Measurements from ENCODE around the gene UFL1. TPM values are rescaled to one million over a fixed set of nuclear protein-coding genes. Genes with fewer than 3 reads are reported as not detected.

UFL1 gene
- total and polyA plus RNA-seq, 2 donors from 2014 or later = 8.0 to 27.5 TPM

DNA sequence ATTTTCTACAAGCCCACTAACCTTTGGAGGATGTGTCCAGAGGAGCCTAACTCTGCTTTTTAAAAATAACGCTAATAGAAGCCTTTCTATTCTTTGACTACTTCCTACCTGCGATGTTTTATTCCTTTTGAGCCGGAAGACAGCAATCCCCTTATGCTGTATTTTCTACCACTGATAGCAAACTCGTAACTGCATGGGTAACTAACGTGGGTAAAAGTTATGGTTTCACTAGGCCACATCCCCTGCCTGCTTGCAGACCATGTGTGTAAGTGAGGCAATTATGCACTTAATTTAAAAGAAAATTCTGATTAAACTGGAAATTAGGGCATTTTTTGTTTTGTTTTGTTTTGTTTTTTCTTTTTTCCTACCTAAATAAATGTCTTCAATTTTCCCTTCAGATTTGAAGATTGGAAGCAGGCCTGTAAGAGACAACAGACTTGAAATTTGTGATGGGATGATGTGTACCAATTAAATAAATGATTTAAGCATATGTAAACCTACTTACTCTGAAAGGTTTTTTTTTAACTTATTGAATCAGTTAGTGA lies 931 bp downstream of the UFL1 start:
- H3K9ac ChIP-seq (ENCODE audit: low read length in 3 of 3) = peak overlapping the region; percentile 86 to 100 (median 90)
- FAIRE-seq = peak; percentile 11
- DNase-seq = peak in 1 of 5 donors; percentile 51
- peak overlapping the region; percentile 96 to 98 (median 97) for H3K4me3 ChIP-seq (ENCODE audit: low read length in 3 of 3)
- H3K4me1 ChIP-seq (ENCODE audit: control insufficient read depth in 2 of 3, insufficient read depth in 2 of 3, low read depth in 1 of 3, low read length in 3 of 3) = peaks cover 0 to 12% (median 2%) of the 10 kb centered on the region in 3 donors
- intact Hi-C loops (cut with DNase I) = no loop called here
- H3K36me3 ChIP-seq (ENCODE audit: control insufficient read depth in 2 of 3, insufficient read depth in 3 of 3, low read length in 3 of 3) = peaks cover 0 to 2% (median 0%) of the 10 kb centered on the region in 3 donors
- no peaks in the 10 kb centered on the region for H3K9me3 ChIP-seq (ENCODE audit: control insufficient read depth in 2 of 3, insufficient read depth in 1 of 3, low read length in 3 of 3)
- no peaks in the 10 kb centered on the region for H3K27me3 ChIP-seq (ENCODE audit: control insufficient read depth, insufficient read depth, low read length)
- TF ChIP-seq, protein P1, sequence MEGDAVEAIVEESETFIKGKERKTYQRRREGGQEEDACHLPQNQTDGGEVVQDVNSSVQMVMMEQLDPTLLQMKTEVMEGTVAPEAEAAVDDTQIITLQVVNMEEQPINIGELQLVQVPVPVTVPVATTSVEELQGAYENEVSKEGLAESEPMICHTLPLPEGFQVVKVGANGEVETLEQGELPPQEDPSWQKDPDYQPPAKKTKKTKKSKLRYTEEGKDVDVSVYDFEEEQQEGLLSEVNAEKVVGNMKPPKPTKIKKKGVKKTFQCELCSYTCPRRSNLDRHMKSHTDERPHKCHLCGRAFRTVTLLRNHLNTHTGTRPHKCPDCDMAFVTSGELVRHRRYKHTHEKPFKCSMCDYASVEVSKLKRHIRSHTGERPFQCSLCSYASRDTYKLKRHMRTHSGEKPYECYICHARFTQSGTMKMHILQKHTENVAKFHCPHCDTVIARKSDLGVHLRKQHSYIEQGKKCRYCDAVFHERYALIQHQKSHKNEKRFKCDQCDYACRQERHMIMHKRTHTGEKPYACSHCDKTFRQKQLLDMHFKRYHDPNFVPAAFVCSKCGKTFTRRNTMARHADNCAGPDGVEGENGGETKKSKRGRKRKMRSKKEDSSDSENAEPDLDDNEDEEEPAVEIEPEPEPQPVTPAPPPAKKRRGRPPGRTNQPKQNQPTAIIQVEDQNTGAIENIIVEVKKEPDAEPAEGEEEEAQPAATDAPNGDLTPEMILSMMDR (IDR thresholded peaks at IDR 0.05; ENCODE audit: borderline replicate concordance, extremely low read depth, insufficient read depth) = no peak
- peak overlapping the region; percentile 93 to 98 for H3K27ac ChIP-seq (ENCODE audit: low read depth in 2 of 2, low read length in 2 of 2)

DNA sequence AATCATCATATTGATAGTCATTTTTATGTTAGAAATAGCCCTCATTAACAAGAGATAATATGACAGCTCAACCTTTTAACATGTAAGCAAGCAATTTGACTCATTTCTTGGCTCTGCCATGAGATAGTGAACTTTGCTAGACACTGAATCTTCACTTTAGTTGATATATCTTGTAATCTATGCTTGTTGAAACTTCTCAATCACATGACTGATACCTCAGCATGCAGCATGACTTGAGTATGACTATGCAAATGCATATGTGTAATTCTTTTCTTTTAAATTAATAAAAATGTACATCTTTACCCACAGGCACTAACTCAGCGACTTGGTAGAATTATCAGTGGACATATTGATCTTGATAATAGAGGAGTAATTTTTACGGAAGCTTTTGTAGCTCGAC lies 6.6 kb downstream of the UFL1 start:
- no peaks in the 10 kb centered on the region for H3K27me3 ChIP-seq (ENCODE audit: control insufficient read depth, insufficient read depth, low read length)
- TF ChIP-seq, protein P1 (IDR thresholded peaks at IDR 0.05; ENCODE audit: borderline replicate concordance, extremely low read depth, insufficient read depth) = no peak
- H3K27ac ChIP-seq (ENCODE audit: low read depth in 2 of 2, low read length in 2 of 2) = no peak overlapping the region
- H3K4me3 ChIP-seq (ENCODE audit: low read length in 3 of 3) = no peak overlapping the region
- no peak overlapping the region for H3K9ac ChIP-seq (ENCODE audit: low read length in 3 of 3)
- DNase-seq = no peak
- H3K4me1 ChIP-seq (ENCODE audit: control insufficient read depth in 2 of 3, insufficient read depth in 2 of 3, low read depth in 1 of 3, low read length in 3 of 3) = peaks cover 0 to 3% (median 0%) of the 10 kb centered on the region in 3 donors
- H3K9me3 ChIP-seq (ENCODE audit: control insufficient read depth in 2 of 3, insufficient read depth in 1 of 3, low read length in 3 of 3) = no peaks in the 10 kb centered on the region
- FAIRE-seq = no peak
- peaks cover 11 to 32% (median 17%) of the 10 kb centered on the region in 3 donors for H3K36me3 ChIP-seq (ENCODE audit: control insufficient read depth in 2 of 3, insufficient read depth in 3 of 3, low read length in 3 of 3)
- intact Hi-C loops (cut with DNase I) = no loop called here

DNA sequence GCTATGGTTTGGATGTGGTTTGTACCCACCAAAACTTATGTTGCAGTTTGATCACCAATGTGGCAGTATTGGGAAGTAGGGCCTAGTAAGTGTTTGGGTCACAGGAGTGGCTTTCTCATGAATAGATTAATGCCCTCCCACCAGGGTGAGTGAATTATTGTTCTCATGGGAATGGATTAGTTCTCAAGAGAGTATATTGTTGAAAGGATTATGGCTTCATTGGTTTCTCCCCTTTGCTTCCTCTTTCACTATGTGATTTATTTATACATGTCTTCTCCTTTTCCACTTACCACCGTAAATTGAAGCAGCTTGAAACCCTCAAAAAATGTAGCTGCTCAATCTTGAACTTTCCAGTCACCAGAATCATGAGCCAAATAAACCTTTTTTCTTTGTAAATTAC lies 10.8 kb downstream of the UFL1 start:
- Histone ChIP-seq H3K4me3 (ENCODE audit: low read length in 3 of 3) (no peak overlapping the region), H3K27ac (ENCODE audit: low read depth in 2 of 2, low read length in 2 of 2) (no peak overlapping the region), H3K9ac (ENCODE audit: low read length in 3 of 3) (no peak overlapping the region), H3K9me3 (ENCODE audit: control insufficient read depth in 2 of 3, insufficient read depth in 1 of 3, low read length in 3 of 3) (no peaks in the 10 kb centered on the region), H3K4me1 (ENCODE audit: control insufficient read depth in 2 of 3, insufficient read depth in 2 of 3, low read depth in 1 of 3, low read length in 3 of 3) (no peaks in the 10 kb centered on the region), H3K27me3 (ENCODE audit: control insufficient read depth, insufficient read depth, low read length) (no peaks in the 10 kb centered on the region), H3K36me3 (ENCODE audit: control insufficient read depth in 2 of 3, insufficient read depth in 3 of 3, low read length in 3 of 3) (peaks cover 9 to 36% (median 20%) of the 10 kb centered on the region in 3 donors)
- intact Hi-C loops (cut with DNase I) = no loop called here
- TF ChIP-seq, protein P1 (IDR thresholded peaks at IDR 0.05; ENCODE audit: borderline replicate concordance, extremely low read depth, insufficient read depth) = no peak
- no peak for DNase-seq
- no peak for FAIRE-seq

DNA sequence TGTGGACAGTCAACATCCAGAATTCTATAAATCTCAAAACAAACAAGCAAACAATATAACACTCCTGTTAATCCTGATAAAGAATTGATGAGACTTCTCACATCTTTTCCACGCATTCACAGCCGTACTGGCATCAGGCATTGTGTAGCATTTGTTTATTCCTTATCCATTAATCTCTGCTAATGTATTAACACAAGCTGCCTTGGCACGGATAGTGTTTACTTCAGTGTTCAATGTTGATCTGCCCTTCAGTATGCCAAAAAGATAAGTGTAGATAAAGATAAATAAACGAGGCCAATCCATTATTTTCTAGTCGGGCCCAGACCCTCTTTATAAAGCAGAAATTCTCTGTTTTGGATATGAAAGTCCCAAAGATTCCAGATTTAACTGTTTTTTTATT lies 16.1 kb downstream of the UFL1 start:
- H3K27me3 ChIP-seq (ENCODE audit: control insufficient read depth, insufficient read depth, low read length) = no peaks in the 10 kb centered on the region
- TF ChIP-seq, protein P1 (IDR thresholded peaks at IDR 0.05; ENCODE audit: borderline replicate concordance, extremely low read depth, insufficient read depth) = no peak
- peaks cover 0 to 21% (median 14%) of the 10 kb centered on the region in 3 donors for H3K36me3 ChIP-seq (ENCODE audit: control insufficient read depth in 2 of 3, insufficient read depth in 3 of 3, low read length in 3 of 3)
- FAIRE-seq = no peak
- no peak overlapping the region for H3K9ac ChIP-seq (ENCODE audit: low read length in 3 of 3)
- no peak overlapping the region for H3K27ac ChIP-seq (ENCODE audit: low read depth in 2 of 2, low read length in 2 of 2)
- intact Hi-C loops (cut with DNase I) = no loop called here
- no peak for DNase-seq
- no peaks in the 10 kb centered on the region for H3K4me1 ChIP-seq (ENCODE audit: control insufficient read depth in 2 of 3, insufficient read depth in 2 of 3, low read depth in 1 of 3, low read length in 3 of 3)
- H3K9me3 ChIP-seq (ENCODE audit: control insufficient read depth in 2 of 3, insufficient read depth in 1 of 3, low read length in 3 of 3) = no peaks in the 10 kb centered on the region
- H3K4me3 ChIP-seq (ENCODE audit: low read length in 3 of 3) = no peak overlapping the region

Data from kidney (tissue), 14 donors.